CD4-positive, alpha-beta T cell treated with Interleukin-15 for 4 hours (primary cell): ENCODE measurements around the gene BCO1.

Experiments used
- DNase-seq: peaks from one replicate; pipeline ENCODE4 v3.0.0-alpha.2; 2020; ENCODE audit warnings: low spot score

Gene BCO1

DNA sequence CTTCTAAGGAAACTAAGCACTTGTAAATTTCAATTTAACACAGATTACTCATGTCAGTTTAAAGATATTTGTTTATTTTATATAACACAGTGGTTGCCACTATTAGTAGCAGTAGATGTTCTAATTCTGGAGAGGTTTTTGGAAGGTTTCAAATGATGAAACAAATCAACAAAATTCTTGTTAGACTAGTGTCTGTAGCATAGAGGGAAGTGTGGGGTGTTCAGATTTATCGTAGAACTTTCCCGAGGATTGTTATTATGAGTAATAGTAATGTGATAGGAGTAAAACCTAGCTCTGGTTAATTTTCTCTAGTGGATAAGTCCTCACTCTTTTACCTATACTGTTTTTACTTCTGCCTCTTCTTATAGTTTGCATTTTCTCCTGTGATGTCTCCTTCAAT lies 82.5 kb downstream of the BCO1 start:
- DNase-seq = no peak

DNA sequence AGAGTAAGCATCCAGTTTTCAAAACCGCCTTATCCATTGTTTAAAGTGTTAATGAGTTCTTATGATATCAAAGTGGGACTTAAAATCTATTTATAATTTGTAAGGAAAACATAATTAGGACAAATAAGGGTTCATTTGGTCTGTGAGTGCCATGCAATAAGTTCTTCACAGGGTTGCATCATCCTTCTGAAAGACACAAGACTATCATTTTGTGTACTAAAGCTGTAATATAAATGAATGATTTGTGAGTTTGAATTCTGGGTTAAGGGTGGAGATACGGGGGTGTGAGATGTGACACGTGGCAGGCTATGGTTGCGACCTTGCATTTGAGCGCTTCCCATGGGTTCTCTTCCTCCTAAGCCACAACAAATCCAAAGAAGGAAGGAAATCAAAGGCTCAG lies 83.0 kb downstream of the BCO1 start:
- DNase-seq = no peak

DNA sequence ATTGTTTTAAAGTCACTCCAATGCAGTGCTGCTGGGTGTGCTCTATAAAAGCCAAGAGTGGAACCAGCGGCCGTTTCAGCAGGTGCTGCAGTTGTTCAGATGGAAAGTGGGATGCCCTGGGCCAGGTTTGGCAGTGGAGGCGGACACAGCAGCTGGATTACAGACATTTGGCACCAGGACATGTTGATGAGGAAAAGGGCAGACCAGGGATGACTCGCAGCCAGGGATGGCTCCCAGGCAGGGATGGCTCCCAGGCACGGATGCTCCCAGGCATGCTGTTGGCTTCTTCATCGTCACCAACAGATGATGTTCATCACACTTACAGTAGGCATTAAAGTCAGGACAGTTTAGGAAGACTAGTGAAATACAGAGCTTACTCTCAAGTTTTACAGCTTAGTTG lies 86.3 kb downstream of the BCO1 start:
- no peak for DNase-seq

DNA sequence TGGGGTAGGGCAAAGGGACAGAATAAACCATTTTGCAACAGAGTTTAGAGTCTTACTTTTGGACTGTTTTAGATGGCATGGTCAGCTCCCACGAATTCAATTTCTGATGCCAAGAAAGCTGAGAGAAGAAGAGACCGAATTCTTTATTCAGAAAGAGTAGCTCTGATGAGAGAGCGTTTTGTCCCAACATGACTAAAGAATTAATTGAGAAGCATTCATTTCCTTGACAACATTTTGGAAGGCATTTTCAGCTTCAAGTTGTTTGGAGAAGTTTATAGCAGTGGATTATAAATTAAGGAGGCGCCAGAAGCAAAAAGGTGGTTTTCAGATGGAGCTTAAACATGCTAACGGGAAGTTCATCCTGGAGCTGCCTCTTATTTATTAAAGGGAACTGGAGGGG lies 88.5 kb downstream of the BCO1 start:
- DNase-seq = no peak

DNA sequence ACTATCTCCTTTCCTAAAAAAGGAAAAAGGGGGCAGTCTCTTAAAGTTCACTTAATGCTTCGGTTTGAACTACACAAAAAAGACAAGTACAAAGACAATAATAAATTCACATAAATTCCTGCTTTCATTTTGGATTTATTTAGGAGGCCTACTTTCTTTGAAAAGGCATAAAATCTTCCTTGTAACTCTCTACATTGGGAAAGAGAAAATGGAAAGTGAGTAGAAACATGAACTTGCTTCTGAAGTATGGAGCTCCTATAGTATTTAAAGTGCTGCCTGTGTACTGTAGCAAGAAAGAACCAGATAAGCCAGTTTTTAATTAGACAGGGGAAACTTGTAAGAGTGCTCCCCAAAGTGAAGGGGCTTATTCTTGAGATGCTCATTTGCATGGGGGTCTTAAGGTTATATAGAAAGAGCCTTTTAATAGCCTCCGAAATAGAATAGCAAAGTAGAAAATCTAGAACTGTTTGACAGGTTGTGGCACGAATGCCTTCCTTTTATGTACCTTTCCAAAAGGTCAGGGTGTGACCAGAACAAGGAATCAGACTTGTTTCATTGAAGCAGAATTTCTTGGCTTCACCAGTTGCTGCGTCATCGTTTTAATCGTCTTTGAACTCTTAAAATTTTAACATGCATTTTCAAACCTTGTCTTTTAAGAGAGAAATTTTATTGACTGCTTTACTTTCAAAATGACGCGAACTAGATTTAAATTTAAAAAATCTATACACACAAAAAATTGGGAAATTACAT lies 89.1 kb downstream of the BCO1 start:
- DNase-seq = no peak

DNA sequence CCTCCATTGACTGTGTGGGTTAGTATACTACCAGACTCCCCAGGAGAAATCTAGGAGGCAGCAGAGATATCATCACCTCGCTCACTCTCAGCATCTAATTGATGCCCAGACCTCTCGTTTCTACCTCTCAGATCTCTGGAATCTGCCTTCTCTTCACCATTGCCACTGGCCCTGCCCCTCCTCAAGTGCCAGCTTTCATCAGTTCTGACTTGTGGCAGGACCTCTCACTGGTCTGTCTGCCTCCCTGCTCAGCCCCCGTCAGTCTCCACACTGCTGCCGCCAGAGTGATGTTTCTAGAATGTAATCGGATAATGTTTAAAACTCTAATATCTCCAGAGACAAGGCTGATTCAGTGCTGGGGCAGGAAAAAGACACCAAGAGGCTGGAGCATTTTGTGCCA lies 91.5 kb downstream of the BCO1 start:
- no peak for DNase-seq

DNA sequence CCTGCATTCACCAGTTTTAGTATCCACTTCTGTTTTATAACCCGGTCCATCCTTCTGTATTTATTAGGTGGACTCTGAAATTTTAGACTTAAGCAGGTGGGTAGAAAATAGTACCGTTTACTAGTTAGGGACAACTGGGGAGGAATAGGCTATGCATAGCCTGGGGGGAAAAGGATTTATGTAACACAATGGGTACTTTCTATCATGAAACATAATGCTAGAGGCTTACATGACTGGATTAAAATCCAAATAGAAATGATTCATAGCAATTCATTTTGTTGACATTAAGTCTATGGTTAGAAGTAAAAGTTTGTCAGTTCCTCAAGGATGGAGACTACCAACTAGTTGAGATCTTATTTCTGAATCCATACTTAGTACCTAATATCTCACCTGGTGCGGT lies 94.9 kb downstream of the BCO1 start:
- DNase-seq = no peak

DNA sequence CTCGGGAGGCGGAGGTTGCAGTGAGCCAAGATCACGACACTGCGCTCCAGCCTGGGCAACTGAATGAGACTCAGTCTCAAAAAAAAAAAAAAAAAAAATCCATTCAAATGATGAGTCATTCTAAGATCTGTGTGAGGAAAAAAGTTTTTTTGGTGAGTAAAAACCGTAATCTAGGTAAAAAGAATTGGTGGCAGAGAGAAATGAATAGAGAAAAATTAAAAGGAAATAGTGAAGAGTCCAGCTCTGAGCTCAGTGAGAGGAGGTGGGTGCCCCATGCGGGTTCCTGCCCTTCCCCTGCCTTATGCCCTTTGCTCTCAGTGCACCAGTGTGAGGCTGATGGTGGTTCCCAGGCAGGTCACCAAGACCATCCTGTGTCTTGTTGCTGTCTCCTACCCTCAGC lies 97.2 kb downstream of the BCO1 start:
- no peak for DNase-seq

DNA sequence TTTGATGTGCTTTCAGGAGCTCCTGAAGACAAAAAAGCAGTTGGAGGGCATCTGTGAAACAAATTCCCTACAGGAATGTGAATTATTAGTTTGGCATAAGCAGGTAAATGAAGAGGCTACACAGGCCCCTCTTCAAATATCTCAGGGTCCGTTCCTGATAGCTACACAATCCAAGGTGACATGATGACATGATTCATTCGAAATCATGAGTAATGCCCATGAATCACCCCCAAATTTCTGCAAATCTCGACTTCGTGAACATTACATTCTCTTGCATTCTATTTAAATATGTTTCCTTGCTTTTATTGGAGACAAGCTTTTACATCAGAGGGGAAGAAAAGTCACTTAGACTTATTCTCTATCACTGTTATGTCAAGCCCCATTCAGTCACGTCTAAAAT lies 98.6 kb downstream of the BCO1 start:
- DNase-seq = no peak
